Activated naive CD8-positive, alpha-beta T cell treated with anti-CD3 and anti-CD28 coated beads, Interleukin-2, amount 50 U/mL, for 24 hours (primary cell): ENCODE measurements around the gene TRIM77.
"Not testable (repeated sequence)": the region's sequence is repeated elsewhere in the genome, so short reads cannot be mapped to it uniquely, and the experiment has no call there.

Experiments used
- ATAC-seq: fragments of 150-1000 bp; cut with Tn5 transposase; one replicate; pipeline ENCODE4 v1.10.0; 2021
- DNase-seq: peaks from one replicate; pipeline ENCODE4 v3.0.0; 2021
- H3K27ac Mint-ChIP-seq: one replicate; pipeline ENCODE4 v1.8.0; 2021; ENCODE audit warnings: mild to moderate bottlenecking, mixed read lengths
- H3K27me3 Mint-ChIP-seq: one replicate; pipeline ENCODE4 v1.8.0; 2021; ENCODE audit warnings: mixed read lengths
- H3K36me3 Mint-ChIP-seq: one replicate; pipeline ENCODE4 v1.8.0; 2021; ENCODE audit warnings: low read depth, mixed read lengths
- H3K4me1 Mint-ChIP-seq: one replicate; pipeline ENCODE4 v1.8.0; 2021; ENCODE audit warnings: mixed read lengths
- H3K4me3 Mint-ChIP-seq: one replicate; pipeline ENCODE4 v1.8.0; 2021; ENCODE audit warnings: mild to moderate bottlenecking, moderate library complexity, mixed read lengths
- H3K9me3 Mint-ChIP-seq: one replicate; pipeline ENCODE4 v1.8.0; 2021; ENCODE audit warnings: mixed read lengths

Gene TRIM77, protein sequence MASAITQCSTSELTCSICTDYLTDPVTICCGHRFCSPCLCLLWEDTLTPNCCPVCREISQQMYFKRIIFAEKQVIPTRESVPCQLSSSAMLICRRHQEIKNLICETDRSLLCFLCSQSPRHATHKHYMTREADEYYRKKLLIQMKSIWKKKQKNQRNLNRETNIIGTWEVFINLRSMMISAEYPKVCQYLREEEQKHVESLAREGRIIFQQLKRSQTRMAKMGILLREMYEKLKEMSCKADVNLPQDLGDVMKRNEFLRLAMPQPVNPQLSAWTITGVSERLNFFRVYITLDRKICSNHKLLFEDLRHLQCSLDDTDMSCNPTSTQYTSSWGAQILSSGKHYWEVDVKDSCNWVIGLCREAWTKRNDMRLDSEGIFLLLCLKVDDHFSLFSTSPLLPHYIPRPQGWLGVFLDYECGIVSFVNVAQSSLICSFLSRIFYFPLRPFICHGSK

DNA sequence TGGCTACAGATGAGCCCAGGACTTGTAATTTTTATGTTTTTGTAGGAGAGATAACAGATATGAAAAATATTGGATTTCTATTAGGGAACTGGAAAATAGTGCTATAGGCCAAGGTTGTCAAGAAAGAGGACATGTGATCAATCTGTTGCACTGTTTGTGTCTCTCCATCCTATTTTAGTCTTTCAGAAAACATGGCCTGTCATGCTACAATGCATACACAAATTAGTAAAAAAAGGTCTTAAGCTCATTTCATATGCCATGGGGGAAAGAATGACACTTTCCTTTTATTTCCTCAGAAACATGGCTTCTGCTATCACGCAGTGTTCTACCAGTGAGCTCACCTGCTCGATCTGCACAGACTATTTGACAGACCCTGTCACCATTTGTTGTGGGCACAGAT is at the start of gene TRIM77:
Gene TRIM77 (plus strand): TSS at position 301 of the 400 bp plus-strand sequence. CDS start 0 bp downstream, at position 301.
- H3K27me3 Mint-ChIP-seq, ATAC-seq, H3K4me1 Mint-ChIP-seq, H3K4me3 Mint-ChIP-seq, H3K27ac Mint-ChIP-seq, H3K36me3 Mint-ChIP-seq, DNase-seq: not testable (repeated sequence)
- peaks cover 12% of the 10 kb centered on the region for H3K9me3 Mint-ChIP-seq

DNA sequence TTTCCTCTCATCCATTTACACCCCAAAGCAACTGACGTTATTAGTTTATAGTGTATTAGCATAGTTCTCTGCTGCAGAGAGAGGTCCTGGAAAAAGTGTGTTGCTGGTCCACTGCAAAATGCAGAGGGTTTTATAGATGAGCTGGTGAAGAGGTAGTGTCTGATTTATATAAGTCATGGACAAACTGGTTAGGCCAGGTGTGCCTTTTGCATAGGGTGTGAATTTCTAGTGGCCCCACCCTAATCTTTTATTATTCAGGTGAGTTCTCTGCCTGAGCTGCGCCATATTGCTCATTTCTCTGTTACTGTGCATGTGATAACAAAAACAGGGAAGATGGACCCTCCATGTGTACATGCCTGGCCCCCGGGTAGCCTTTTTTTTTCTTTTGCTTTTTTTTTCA is 43.1 kb upstream of the TRIM77 start:
- no peak for DNase-seq
- Mint-ChIP-seq H3K9me3 (no peaks in the 10 kb centered on the region), H3K4me3 (no peak overlapping the region), H3K36me3 (no peaks in the 10 kb centered on the region), H3K27me3 (no peaks in the 10 kb centered on the region), H3K4me1 (no peaks in the 10 kb centered on the region), H3K27ac (no peak overlapping the region)
- ATAC-seq, result no peak

DNA sequence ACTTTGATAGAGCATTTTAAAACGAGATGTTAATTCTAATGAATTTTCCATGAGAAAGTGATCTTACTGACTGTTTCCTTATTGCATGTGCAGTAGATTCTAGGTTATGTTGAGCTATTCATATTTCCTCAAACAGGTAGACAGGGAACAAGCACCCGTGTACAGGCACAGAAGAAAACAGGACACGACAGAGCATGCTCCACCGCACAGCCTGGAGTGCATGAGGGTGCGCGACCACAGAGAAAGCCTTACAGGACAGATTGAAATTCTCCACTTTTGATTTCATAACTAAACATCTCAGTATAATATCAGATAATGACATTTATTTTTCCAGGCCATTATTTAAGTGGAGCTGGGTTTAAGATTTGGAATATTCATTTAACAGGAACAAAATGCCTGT is 41.9 kb upstream of the TRIM77 start:
- H3K27ac Mint-ChIP-seq, H3K9me3 Mint-ChIP-seq, H3K4me1 Mint-ChIP-seq, H3K27me3 Mint-ChIP-seq, ATAC-seq, H3K36me3 Mint-ChIP-seq, H3K4me3 Mint-ChIP-seq, DNase-seq: not testable (repeated sequence)

DNA sequence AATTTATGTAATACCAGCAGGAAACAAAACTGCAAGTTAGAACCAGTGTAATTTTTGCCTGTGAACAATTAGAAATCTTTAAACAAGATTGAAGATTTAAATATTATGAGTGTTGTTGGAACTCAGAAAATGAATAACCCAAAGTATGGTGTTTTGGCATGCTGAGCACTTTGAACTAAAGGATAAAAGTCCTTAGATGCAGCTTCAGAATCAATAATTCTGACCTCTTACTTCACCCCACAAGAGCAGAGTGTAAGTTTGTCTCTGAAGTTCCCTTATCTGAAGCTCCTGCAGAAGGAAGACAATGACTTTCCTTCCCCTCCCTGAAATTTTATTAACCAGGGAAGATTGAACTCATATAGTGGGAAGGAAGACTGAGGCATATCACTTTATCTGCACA is 40.5 kb upstream of the TRIM77 start:
- H3K9me3 Mint-ChIP-seq, H3K36me3 Mint-ChIP-seq, ATAC-seq, H3K27me3 Mint-ChIP-seq, DNase-seq, H3K27ac Mint-ChIP-seq, H3K4me1 Mint-ChIP-seq, H3K4me3 Mint-ChIP-seq: not testable (repeated sequence)

DNA sequence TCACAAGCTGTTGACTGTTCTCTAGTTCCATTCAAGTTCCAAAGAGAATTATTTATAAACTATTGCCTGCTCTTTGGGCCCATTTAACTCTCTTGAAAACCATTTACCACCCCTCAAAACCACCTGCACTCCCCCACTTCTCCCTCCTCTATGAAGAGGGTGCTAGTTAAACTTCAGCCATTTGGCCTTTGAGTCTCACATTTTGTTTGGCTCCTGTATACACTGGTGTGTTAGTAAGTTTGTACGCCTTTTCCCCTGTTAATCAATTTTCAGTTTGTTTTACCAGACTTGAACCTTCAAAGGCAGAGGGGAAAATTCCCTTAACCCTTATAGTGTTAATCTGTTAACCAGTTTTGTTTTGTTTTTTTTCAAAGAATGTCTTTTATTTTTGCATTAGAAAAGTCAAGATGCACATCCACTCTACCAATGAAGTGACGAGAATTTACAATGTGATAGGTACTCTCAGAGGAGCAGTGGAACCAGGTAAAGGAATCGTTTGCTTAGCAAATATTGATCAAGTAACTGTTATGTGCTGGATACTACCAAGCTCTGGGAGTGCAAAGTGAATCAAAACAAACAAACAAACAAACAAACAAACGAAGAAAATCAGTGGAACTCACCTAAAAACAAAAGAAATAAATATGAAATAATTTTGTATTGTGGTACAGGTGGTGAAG is 40.0 kb upstream of the TRIM77 start:
- H3K4me3 Mint-ChIP-seq, DNase-seq, ATAC-seq, H3K27me3 Mint-ChIP-seq, H3K36me3 Mint-ChIP-seq, H3K9me3 Mint-ChIP-seq, H3K4me1 Mint-ChIP-seq, H3K27ac Mint-ChIP-seq: not testable (repeated sequence)

DNA sequence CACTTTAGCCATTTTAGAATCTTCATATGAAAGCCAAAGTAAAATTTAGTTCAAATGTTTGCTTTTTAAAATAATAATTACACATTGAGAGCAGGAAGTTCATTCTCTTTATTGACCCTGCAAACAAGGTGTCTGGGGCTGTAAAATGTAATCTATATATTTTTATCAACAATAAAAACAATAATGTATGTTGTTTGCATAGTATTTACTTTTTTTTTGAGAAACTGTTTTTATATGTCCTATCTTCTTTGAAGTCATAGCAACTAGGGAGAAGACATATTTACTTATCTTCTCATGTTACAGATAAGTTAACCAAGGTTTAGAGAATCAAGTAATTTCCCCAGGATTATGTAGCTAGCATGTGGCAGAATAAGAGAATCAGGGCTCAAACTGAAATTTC is 37.6 kb upstream of the TRIM77 start:
- DNase-seq, H3K36me3 Mint-ChIP-seq, ATAC-seq, H3K4me1 Mint-ChIP-seq, H3K27me3 Mint-ChIP-seq, H3K9me3 Mint-ChIP-seq, H3K27ac Mint-ChIP-seq, H3K4me3 Mint-ChIP-seq: not testable (repeated sequence)

DNA sequence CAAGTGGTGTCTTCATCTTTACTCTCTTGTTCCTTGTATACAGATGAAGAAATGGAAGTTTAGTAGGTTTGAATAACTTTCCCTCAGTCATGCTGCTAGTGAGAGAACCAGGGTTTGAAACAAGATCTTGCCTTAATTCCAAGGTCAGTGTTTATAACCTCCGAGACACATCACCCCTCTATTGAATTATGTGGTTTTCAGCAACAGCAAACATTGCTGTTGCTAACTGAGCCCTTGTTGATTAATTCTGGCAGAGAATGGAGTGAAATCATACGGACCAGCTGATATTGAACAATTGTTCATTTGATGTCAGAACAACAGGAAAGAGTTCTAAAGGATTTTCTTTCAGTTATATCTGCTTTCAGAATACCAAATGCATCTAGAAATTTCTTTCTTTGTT is 36.7 kb upstream of the TRIM77 start:
- not testable (repeated sequence) for H3K4me3 Mint-ChIP-seq, DNase-seq, H3K27me3 Mint-ChIP-seq, H3K36me3 Mint-ChIP-seq, H3K9me3 Mint-ChIP-seq, H3K27ac Mint-ChIP-seq, ATAC-seq, H3K4me1 Mint-ChIP-seq

DNA sequence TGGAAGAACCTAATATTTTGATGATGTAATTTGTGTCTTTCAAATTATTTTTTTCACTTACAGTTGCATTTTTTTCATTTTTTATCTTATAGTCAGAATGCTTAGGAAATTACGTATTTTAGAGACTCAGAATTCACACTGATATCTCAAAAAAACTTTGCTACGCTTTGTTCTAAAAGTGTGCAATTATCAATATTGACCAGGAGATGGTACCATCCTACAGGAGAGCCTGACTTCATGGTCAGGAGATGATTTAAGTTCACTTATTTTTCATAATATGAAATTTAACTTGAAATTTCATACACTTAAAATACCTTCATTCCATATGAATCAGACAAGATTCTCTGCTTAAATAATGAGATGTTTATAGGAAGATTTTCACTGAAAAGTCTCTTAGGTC is 34.7 kb upstream of the TRIM77 start:
- not testable (repeated sequence) for H3K27ac Mint-ChIP-seq, ATAC-seq, H3K36me3 Mint-ChIP-seq, DNase-seq, H3K27me3 Mint-ChIP-seq, H3K4me3 Mint-ChIP-seq, H3K9me3 Mint-ChIP-seq, H3K4me1 Mint-ChIP-seq

DNA sequence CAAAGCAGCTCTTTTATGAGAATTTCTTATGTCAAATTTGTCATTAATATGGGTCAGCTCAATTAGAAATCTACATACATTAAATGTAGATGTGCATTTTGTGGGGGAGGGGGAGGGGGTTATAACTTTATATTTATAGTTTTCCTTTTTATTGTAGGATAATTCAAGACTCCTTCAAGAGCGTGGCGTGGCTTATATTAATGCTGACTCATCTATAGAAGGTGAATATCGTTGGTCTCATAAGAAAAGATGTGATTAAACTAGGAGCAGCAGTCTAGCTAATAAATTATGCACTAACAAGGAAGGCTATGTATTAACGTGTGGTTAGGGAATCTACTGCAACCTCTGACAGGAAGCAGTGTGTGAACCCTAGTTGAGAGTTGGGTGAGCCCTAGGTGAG is 34.2 kb upstream of the TRIM77 start:
- not testable (repeated sequence) for ATAC-seq, H3K36me3 Mint-ChIP-seq

DNA sequence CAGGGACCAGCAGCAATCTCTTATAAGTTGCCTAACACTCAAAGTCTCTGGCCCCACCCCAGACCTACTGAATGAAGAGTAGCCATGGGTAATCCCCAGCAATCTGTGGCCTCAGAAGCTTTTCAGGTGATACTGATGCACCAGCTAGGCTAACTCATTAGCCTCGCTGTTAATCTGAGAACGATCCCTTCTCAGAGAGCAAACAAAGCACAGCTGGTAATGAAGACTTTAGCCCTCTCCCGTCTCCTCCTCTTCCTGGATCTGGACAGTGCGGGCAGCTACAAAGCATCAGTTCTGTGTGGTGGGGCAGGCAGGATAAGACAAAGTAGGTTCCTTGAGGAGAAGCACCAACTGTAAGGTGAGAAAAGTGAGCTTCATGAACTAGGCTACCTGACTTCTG is 3.0 kb upstream of the TRIM77 start:
- not testable (repeated sequence) for H3K36me3 Mint-ChIP-seq, H3K4me1 Mint-ChIP-seq, H3K27me3 Mint-ChIP-seq, H3K27ac Mint-ChIP-seq, H3K4me3 Mint-ChIP-seq, DNase-seq, ATAC-seq
- H3K9me3 Mint-ChIP-seq, result peaks cover 13% of the 10 kb centered on the region

More for the DNA sequence above, 34.2 kb upstream of the TRIM77 start:
- not testable (repeated sequence) for H3K4me3 Mint-ChIP-seq, DNase-seq, H3K27me3 Mint-ChIP-seq, H3K27ac Mint-ChIP-seq, H3K9me3 Mint-ChIP-seq, H3K4me1 Mint-ChIP-seq

DNA sequence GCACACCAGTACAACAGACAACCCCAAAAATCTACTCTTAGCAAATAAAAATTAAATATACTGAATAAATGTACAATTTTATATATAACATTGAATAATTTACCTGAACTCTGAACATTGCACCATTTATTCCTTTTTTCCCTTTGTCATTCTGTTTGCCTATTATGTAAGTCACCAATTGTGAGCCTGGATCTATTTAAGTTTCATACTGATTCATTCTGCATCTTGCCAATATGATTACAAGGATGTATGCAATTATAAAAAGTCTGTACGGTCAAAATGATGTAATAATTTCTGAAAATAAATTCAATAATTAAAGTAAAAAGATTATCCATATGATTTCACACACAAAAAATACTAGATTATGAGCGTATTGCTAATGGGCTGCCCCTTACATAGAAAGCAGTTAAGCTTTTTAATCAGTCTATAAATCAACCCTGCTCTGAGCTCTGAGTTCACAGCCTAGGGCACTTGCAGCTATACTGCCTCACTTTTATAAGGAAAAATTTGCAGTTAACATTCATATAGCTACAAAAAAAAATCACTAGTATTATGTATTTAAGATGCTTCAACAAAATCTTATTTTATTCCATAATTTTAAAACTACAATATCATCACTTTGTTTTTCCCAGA is 14.9 kb downstream of the TRIM77 start:
- ATAC-seq, H3K4me3 Mint-ChIP-seq, H3K27me3 Mint-ChIP-seq, H3K27ac Mint-ChIP-seq, DNase-seq, H3K36me3 Mint-ChIP-seq, H3K4me1 Mint-ChIP-seq, H3K9me3 Mint-ChIP-seq: not testable (repeated sequence)

DNA sequence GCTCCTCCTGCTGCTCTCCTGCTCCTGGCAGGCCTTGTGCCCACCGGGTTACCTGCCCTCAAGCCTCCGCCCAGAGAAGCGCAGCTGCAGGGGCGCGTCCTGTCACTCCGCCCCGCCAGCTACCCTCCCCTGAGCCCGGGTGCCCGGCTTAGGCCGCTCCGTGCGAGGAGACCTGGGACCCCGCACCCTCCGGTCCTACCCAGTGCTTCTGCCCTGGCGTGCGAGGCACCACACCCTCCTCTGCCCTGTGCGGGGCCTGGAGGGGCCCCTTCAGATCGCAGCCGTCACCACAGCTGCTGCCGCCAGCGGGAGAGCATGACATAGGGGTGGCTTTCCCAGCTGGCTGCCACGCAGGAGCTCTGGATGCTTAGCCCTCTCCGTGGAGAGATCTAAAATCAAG is 20.1 kb downstream of the TRIM77 start:
- H3K4me1 Mint-ChIP-seq, ATAC-seq, H3K36me3 Mint-ChIP-seq, H3K4me3 Mint-ChIP-seq, H3K27me3 Mint-ChIP-seq, H3K27ac Mint-ChIP-seq, DNase-seq, H3K9me3 Mint-ChIP-seq: not testable (repeated sequence)

DNA sequence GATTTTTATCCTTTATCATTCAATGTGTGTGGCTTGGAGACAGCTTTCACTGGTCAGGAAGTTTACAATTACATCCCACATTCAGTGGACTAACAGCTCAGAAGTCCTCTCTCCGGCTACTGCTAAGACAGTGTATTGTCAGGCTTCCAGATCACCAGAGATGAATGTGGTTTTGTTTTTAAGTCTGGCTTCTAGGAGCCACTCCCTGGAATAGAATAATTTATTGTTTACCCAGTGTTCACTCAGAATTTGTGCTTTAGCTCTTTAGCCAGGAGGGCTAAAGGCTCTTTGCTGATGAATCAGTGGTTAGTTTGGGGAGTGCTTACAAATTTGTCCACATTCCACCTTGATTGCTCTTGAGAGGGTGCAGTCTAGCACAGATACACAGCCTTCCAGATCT is 26.5 kb downstream of the TRIM77 start:
- H3K9me3 Mint-ChIP-seq, result no peaks in the 10 kb centered on the region
- ATAC-seq (no peak), DNase-seq (no peak)
- no peak overlapping the region for H3K27ac Mint-ChIP-seq
- no peaks in the 10 kb centered on the region for H3K36me3 Mint-ChIP-seq
- no peaks in the 10 kb centered on the region for H3K27me3 Mint-ChIP-seq
- no peak overlapping the region for H3K4me3 Mint-ChIP-seq
- no peaks in the 10 kb centered on the region for H3K4me1 Mint-ChIP-seq

DNA sequence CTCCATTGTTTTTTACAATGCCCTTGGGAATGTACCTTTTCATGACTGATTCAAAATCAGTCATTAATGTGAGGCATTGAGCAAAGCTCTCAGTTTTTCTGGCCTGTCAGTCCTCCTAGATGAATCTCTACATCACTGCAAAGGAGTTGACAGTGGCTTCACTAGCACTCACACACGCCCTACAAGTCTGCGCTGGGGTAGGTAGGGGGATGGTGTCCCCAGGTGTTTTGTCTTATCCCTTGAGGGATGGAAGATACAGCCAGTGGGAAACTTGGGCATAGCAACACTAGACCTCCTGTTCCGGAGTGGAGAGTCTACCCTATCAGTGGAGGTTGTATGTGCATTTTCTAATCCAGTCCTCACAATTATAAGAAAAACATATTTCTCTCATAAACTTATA is 27.0 kb downstream of the TRIM77 start:
- Mint-ChIP-seq H3K27me3 (no peaks in the 10 kb centered on the region), H3K36me3 (no peaks in the 10 kb centered on the region)
- ATAC-seq, result no peak

DNA sequence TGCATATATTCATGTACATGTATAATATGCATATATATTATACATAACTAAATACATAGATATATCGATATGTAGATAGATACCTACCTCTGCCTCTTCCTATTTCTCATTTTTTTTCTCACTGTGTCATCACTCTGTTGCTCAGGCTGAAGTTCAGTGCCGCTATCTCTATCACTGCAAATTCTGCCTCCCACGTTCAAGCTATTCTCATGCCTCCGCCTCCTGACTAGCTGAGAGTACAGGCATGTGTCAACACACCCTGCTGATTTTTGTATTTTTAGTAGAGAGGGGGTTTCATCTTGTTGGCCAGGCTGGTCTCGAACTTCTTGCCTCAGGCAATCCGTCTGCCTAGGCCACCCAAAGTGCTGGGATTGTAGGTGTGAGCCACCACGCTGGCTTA is 31.3 kb downstream of the TRIM77 start:
- not testable (repeated sequence) for H3K27ac Mint-ChIP-seq, H3K9me3 Mint-ChIP-seq

More for the DNA sequence above, 27.0 kb downstream of the TRIM77 start:
- Mint-ChIP-seq H3K27ac (no peak overlapping the region), H3K4me1 (no peaks in the 10 kb centered on the region), H3K4me3 (no peak overlapping the region), H3K9me3 (no peaks in the 10 kb centered on the region)
- DNase-seq, result no peak

More for the DNA sequence above, 31.3 kb downstream of the TRIM77 start:
- not testable (repeated sequence) for DNase-seq, ATAC-seq, H3K4me3 Mint-ChIP-seq, H3K27me3 Mint-ChIP-seq, H3K4me1 Mint-ChIP-seq, H3K36me3 Mint-ChIP-seq
